ENCODE measurements around the gene CNOT10.
A peak's percentile ranks its signal among the peaks of the same experiment; 100 is the strongest.

CNOT10 gene

GRCh38 chr3:32817257-32817557, 132.2 kb downstream of the CNOT10 start:
- H3K27me3 ChIP-seq (replicated peaks; ENCODE audit: control insufficient read depth, insufficient read depth, low read length): peaks cover 4% of the 10 kb centered on the region
- no peak overlapping the region for H3K4me3 ChIP-seq (replicated peaks; ENCODE audit: low read depth, low read length)
- TF ChIP-seq CTCF (IDR thresholded peaks at IDR 0.05; ENCODE audit: insufficient read depth, low read length, poor library complexity, severe bottlenecking): no peak
- no peaks in the 10 kb centered on the region for H3K36me3 ChIP-seq (ENCODE audit: control insufficient read depth, insufficient read depth, low read length)
- DNase-seq (ENCODE audit: extremely low read depth, insufficient read length): peak; percentile 26

DNA sequence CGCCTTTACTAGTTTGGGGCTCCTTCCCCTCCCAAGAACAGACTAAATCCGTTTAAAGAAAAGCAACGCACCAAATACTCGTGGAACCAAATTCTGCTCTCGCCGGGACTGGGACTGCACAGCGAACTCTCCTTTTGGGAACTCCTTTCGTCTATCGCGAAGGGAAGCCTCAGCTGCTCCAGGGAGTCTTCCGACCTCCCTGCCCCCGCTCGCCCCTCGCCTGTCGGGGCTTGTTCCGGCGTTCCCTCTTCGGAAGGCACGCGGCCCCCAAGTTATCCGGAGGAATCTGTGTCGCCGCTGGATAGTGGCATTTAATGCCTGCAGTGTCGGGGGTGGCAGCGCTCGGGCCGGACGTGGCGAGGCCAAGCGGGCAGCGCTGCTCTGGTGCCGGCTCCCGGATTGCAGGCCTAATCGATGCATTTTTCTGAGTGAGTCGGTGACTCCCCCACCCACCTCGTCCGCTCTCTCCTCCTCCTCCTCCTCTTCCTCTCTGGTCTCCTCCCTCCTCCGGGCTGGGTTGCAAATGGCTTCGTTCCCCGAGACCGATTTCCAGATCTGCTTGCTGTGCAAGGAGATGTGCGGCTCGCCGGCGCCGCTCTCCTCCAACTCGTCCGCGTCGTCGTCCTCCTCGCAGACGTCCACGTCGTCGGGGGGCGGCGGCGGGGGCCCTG, 132.7 kb downstream of the CNOT10 start, which contains the start of gene TRIM71:
TSS of gene TRIM71 (plus strand) at position 440 of the 671 bp plus-strand sequence. CDS start at position 524, 84 bp downstream.
- no peaks in the 10 kb centered on the region for H3K36me3 ChIP-seq (ENCODE audit: control insufficient read depth, insufficient read depth, low read length)
- peaks cover 4% of the 10 kb centered on the region for H3K27me3 ChIP-seq (replicated peaks; ENCODE audit: control insufficient read depth, insufficient read depth, low read length)
- H3K4me3 ChIP-seq (replicated peaks; ENCODE audit: low read depth, low read length): peak within 1 kb of the TSS; percentile 51
- peak; percentile 46 for DNase-seq (ENCODE audit: extremely low read depth, insufficient read length)
- no peak for TF ChIP-seq CTCF (IDR thresholded peaks at IDR 0.05; ENCODE audit: insufficient read depth, low read length, poor library complexity, severe bottlenecking)

DNA sequence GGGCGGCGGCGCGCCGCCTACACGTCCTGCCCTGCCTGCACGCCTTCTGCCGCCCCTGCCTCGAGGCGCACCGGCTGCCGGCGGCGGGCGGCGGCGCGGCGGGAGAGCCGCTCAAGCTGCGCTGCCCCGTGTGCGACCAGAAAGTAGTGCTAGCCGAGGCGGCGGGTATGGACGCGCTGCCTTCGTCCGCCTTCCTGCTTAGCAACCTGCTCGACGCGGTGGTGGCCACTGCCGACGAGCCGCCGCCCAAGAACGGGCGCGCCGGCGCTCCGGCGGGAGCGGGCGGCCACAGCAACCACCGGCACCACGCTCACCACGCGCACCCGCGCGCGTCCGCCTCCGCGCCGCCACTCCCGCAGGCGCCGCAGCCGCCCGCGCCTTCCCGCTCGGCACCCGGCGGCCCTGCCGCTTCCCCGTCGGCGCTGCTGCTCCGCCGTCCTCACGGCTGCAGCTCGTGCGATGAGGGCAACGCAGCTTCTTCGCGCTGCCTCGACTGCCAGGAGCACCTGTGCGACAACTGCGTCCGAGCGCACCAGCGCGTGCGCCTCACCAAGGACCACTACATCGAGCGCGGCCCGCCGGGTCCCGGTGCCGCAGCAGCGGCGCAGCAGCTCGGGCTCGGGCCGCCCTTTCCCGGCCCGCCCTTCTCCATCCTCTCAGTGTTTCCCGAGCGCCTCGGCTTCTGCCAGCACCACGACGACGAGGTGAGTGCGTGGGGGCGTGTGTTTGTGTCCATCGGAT, 133.4 kb downstream of the CNOT10 start:
- DNase-seq (ENCODE audit: extremely low read depth, insufficient read length): peak; percentile 23
- TF ChIP-seq CTCF (IDR thresholded peaks at IDR 0.05; ENCODE audit: insufficient read depth, low read length, poor library complexity, severe bottlenecking): no peak
- Histone ChIP-seq H3K27me3 (replicated peaks; ENCODE audit: control insufficient read depth, insufficient read depth, low read length) (peaks cover 4% of the 10 kb centered on the region), H3K36me3 (ENCODE audit: control insufficient read depth, insufficient read depth, low read length) (no peaks in the 10 kb centered on the region), H3K4me3 (replicated peaks; ENCODE audit: low read depth, low read length) (no peak overlapping the region)

- H3K36me3 ChIP-seq (ENCODE audit: control insufficient read depth, insufficient read depth, low read length): no peaks in the 10 kb centered on the region
- no peak for TF ChIP-seq CTCF (IDR thresholded peaks at IDR 0.05; ENCODE audit: insufficient read depth, low read length, poor library complexity, severe bottlenecking)
- DNase-seq (ENCODE audit: extremely low read depth, insufficient read length): no peak
- H3K27me3 ChIP-seq (replicated peaks; ENCODE audit: control insufficient read depth, insufficient read depth, low read length): peaks cover 4% of the 10 kb centered on the region
- no peak overlapping the region for H3K4me3 ChIP-seq (replicated peaks; ENCODE audit: low read depth, low read length)
Observed at GRCh38 chr3:32818970-32819511, 134.1 kb downstream of the CNOT10 start.

GRCh38 chr3:32819551-32820348, 134.8 kb downstream of the CNOT10 start:
- peaks cover 4% of the 10 kb centered on the region for H3K27me3 ChIP-seq (replicated peaks; ENCODE audit: control insufficient read depth, insufficient read depth, low read length)
- no peak overlapping the region for H3K4me3 ChIP-seq (replicated peaks; ENCODE audit: low read depth, low read length)
- no peak for TF ChIP-seq CTCF (IDR thresholded peaks at IDR 0.05; ENCODE audit: insufficient read depth, low read length, poor library complexity, severe bottlenecking)
- DNase-seq (ENCODE audit: extremely low read depth, insufficient read length): no peak
- no peaks in the 10 kb centered on the region for H3K36me3 ChIP-seq (ENCODE audit: control insufficient read depth, insufficient read depth, low read length)

Measured in GM06990 (cell line).